GM12878 (cell line): Measurements from ENCODE around the gene TMEM72. TPM values are rescaled to one million over a fixed set of nuclear protein-coding genes. Genes with fewer than 3 reads are reported as not detected.

ENCODE experiments used
- ATAC-seq: fragments of 200-7000 bp; cut with Tn5 transposase; 3 replicates; pipeline ENCODE4 v1.9.1; 2020; ENCODE audit warnings: mild to moderate bottlenecking, moderate library complexity
- BruUV-seq: library from RNA; stranded (reverse); fragments of 400-500 nt; replicated peaks from 2 replicates; lab custom pipeline; 2021; lab: Mats Ljungman, UMichigan
- CTCF ChIA-PET: fragments of 300-600 bp; sonication (Branson Sonifier 250); formaldehyde crosslinking; extraction: SDS; loops from one replicate; lab custom pipeline; 2021; ENCODE audit warnings: inconsistent platforms; lab: Yijun Ruan, JAX
- POLR2A ChIA-PET: fragments of 350-600 bp; formaldehyde crosslinking; extraction: SDS; loops from one replicate; lab custom pipeline; 2021; ENCODE audit warnings: inconsistent platforms; lab: Charles Lee
- RAD21 ChIA-PET: fragments of 300-600 bp; sonication (Branson Sonifier 250); formaldehyde crosslinking; loops from one replicate; lab custom pipeline; 2023; ENCODE audit warnings: antibody characterized with exemption; ENCODE audit not compliant: unreplicated experiment; lab: Charles Lee
- SMC1A ChIA-PET: fragments of 300-600 bp; sonication (Branson Sonifier 250); formaldehyde crosslinking; loops from one replicate; lab custom pipeline; 2023; ENCODE audit not compliant: unreplicated experiment, uncharacterized antibody; lab: Charles Lee
- DNase-seq: peaks from one replicate; pipeline ENCODE4 v3.0.0-alpha.2; 2011; ENCODE audit warnings: low read depth, low spot score
- FAIRE-seq: peaks from 3 replicates; lab custom pipeline; 2011; peaks lifted over from hg19 to GRCh38; lab: Jason Lieb, UNC
- H2AFZ ChIP-seq: 2 replicates; pipeline ENCODE4 v1.6.0; 2011; ENCODE audit warnings: low read depth, low read length, control low read depth; ENCODE audit not compliant: control insufficient read depth
- H3K27ac ChIP-seq: 2 replicates; pipeline ENCODE4 v1.5.1; 2011; ENCODE audit warnings: control low read depth; ENCODE audit not compliant: control insufficient read depth, insufficient read depth
- H3K27me3 ChIP-seq, 2 experiments: replicated peaks in 1 of 2; 2 replicates each; pipeline versions ENCODE4 v1.6.0 to v1.6.1; 2011; ENCODE audit warnings: low read length in 1 of 2; ENCODE audit not compliant: control insufficient read depth in 2 of 2, insufficient read depth in 2 of 2
- H3K36me3 ChIP-seq, 2 experiments: 2 replicates each; pipeline ENCODE4 v1.5.1; 2011; ENCODE audit warnings: low read length in 1 of 2; ENCODE audit not compliant: control insufficient read depth in 2 of 2, insufficient read depth in 2 of 2
- H3K4me1 ChIP-seq: 2 replicates; pipeline ENCODE4 v1.6.1; 2011; ENCODE audit warnings: mild to moderate bottlenecking, low read length, moderate library complexity, mixed read lengths; ENCODE audit not compliant: control insufficient read depth, insufficient read depth
- H3K4me2 ChIP-seq: 2 replicates; pipeline ENCODE4 v1.6.0; 2011; ENCODE audit warnings: control low read depth; ENCODE audit not compliant: control insufficient read depth, insufficient read depth
- H3K4me3 ChIP-seq: fragments of 200-600 bp; sonication (generic); 2 replicates; pipeline ENCODE4 v1.5.1; 2016
- H3K79me2 ChIP-seq: 2 replicates; pipeline ENCODE4 v1.6.0; 2011; ENCODE audit warnings: low read length; ENCODE audit not compliant: control insufficient read depth, insufficient read depth
- H3K9ac ChIP-seq: 2 replicates; pipeline ENCODE4 v1.8.0; 2011; ENCODE audit warnings: low read length, control low read depth, mixed read lengths; ENCODE audit not compliant: control insufficient read depth, insufficient read depth
- H3K9me3 ChIP-seq: replicated peaks from 3 replicates; pipeline ENCODE4 v1.5.1; 2011; ENCODE audit warnings: mild to moderate bottlenecking, low read length; ENCODE audit not compliant: control insufficient read depth, insufficient read depth
- H4K20me1 ChIP-seq: 2 replicates; pipeline ENCODE4 v1.6.0; 2011; ENCODE audit not compliant: control insufficient read depth, insufficient read depth
- BHLHE40 ChIP-seq, 2 experiments: fragments of 450-650 bp in 1 of 2; IDR thresholded peaks; 2 replicates each; pipeline ENCODE4 v1.6.1; 2011 to 2017; ENCODE audit warnings: low read depth in 2 of 2, borderline replicate concordance in 1 of 2, improper control_type of control experiment in 1 of 2, low read length in 1 of 2, mild to moderate bottlenecking in 1 of 2
- POU2F2 ChIP-seq: IDR thresholded peaks from 3 replicates; pipeline ENCODE4 v1.6.1; 2011; ENCODE audit warnings: low read depth, mild to moderate bottlenecking, low read length, borderline replicate concordance
- SP1 ChIP-seq: IDR thresholded peaks from one replicate; pipeline ENCODE4 v1.6.1; 2011; ENCODE audit warnings: low read depth, low read length
- WGBS: methylation state at CpG from one replicate; pipeline ENCODE4 v1.1.6; 2016; ENCODE audit warnings: low lambda C conversion rate; ENCODE audit not compliant: insufficient replicate concordance, insufficient coverage; ENCODE audit errors: missing lambda C conversion rate; 5-methylcytosine and 5-hydroxymethylcytosine counted together
- in situ Hi-C: fragments of 300-500 bp; cut with MboI; formaldehyde crosslinking; loops from 9 replicates; pipeline ENCODE4 v1.14.3; 2018; ENCODE audit warnings: mixed read lengths
- intact Hi-C: fragments of 100-400 bp; cut with micrococcal nuclease; formaldehyde crosslinking; loops from one replicate; pipeline ENCODE4 v1.14.2; 2022; ENCODE audit not compliant: unreplicated experiment
- polyA plus RNA-seq, 11 experiments: library from polyadenylated mRNA; depleted of rRNA in 4 of 11; unstranded in 6 of 11; stranded (reverse) in 5 of 11; fragments of >200 nt; fragmentation: Nextera tagmentation in 4 of 11; fragmentation: Illumina TruSeq in 1 of 11; extraction: Ambion mirVana in 4 of 11; extraction: Trizol in 1 of 11; gene quantifications; 1 replicate in 1 of 11; 2 replicates in 10 of 11; pipeline versions ENCODE4 v1.2.1 to v1.2.3, GENCODE V29; 2011 to 2016; ENCODE audit warnings: inconsistent platforms in 2 of 11, missing spikeins in 2 of 11, low read depth in 1 of 11
- total RNA-seq, 4 experiments: library from RNA; depleted of rRNA in 3 of 4; stranded (reverse); fragments of >200 nt in 3 of 4; fragmentation: Illumina TruSeq in 1 of 4; extraction: Trizol in 1 of 4; gene quantifications; 2 replicates each; pipeline versions ENCODE4 v1.2.1 to v1.2.3, GENCODE V29; 2013 to 2021

TMEM72 gene
- total and polyA plus RNA-seq, 10 of the 15 experiments (the other 5 are each of a cell fraction or from before 2014, with no cell fraction given): 0.12 TPM; not detected in 9

DNA sequence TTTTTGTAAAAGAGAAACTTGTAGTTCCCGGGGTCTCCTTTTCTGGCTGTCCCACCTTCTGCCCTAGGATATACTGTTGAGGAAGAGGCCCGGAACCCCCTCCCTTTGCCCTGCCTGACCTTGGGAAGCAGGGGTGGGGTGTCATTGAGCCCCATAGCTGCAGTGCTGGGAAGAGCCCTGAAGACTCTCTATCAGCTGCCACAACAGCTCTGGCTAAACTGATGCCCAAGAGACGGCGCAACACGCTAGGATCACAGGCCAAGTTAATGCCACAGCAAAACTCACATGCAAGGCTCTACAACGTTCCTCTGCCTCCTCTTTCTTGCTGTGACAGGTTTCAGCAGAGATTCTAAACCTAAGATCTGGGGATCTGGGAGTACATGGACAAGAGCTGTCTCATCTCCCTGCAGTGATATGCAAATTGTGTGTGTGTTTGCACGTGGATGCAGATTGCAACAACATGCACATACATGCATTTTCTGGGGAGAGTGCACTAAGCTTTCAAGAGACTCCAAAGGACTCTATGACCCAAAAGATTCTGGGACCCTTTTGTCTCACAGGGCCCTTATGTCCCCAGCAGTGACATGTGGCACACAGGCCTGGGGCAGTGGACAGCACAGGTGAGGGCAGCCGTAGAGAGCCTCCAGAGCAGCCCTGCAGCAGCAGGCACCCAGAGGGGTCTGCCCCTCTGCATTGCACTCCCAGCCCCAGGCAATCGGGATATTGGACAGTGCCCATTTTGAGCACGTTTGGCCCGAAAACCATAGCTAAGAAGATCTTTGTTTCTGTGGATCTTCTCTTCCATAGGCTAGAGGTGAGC is 51.0 kb downstream of the TMEM72 start:
- CTCF ChIA-PET: interaction anchor here (1.1 to 9.1 kb wide), 8 partner anchors 11 to 28 kb away, joined by 3 to 116 read pairs (median 4); partner anchors contain the start of gene DEPP1

More for the DNA sequence above, 51.0 kb downstream of the TMEM72 start:
- POLR2A ChIA-PET: interaction anchor here (1.8 to 14.0 kb wide), 4 partner anchors 9 to 17 kb away, joined by 7 to 174 read pairs (median 59); partner anchors contain the start of gene DEPP1
- no peak overlapping the region for H2AFZ ChIP-seq
- H3K4me3 ChIP-seq: peak overlapping the region; percentile 1; the same call in 1 of the 2 replicates
- H3K27ac ChIP-seq: peak overlapping the region; percentile 85
- no peaks in the 10 kb centered on the region for H3K9me3 ChIP-seq
- no peaks in the 10 kb centered on the region for H4K20me1 ChIP-seq
- peaks cover 47% of the 10 kb centered on the region for H3K79me2 ChIP-seq
- WGBS: 90% methylated on average over 11 of the region's 11 CpGs
- H3K4me1 ChIP-seq: peaks cover 70% of the 10 kb centered on the region
- DNase-seq (no peak), ATAC-seq (no peak), FAIRE-seq (no peak)
- BruUV-seq: no TSS peak
- peak overlapping the region; percentile 62; the same call in 1 of the 2 replicates for H3K9ac ChIP-seq
- no peaks in the 10 kb centered on the region for H3K27me3 ChIP-seq
- in situ Hi-C loops (loop anchor here (10.0 to 25.0 kb wide), 2 partner anchors 1557 to 1800 kb away; partner anchors contain the start of gene HNRNPF), intact Hi-C loops (loop anchor here (10.0 kb wide), 2 partner anchors 413 to 1817 kb away; partner anchors contain the start of gene ALOX5)
- H3K36me3 ChIP-seq: no peaks in the 10 kb centered on the region
- SMC1A ChIA-PET: interaction anchor here (0.7 to 9.3 kb wide), 11 partner anchors 9 to 46 kb away, joined by 3 to 147 read pairs (median 8); partner anchors contain the start of gene DEPP1
- TF ChIP-seq SP1: no peak
- peak; percentile 54; the same call in 1 of the 3 replicates for TF ChIP-seq POU2F2
- TF ChIP-seq BHLHE40 (IDR thresholded peaks at IDR 0.05; ENCODE audit: borderline replicate concordance in 1 of 2, low read depth in 2 of 2, low read length in 1 of 2): peak; percentile 66 to 76; a peak in 3 of 4 replicates
- peak overlapping the region; percentile 82 for H3K4me2 ChIP-seq
- RAD21 ChIA-PET: interaction anchor here (0.9 to 9.2 kb wide), 7 partner anchors 10 to 38 kb away, joined by 3 to 124 read pairs (median 38); partner anchors contain the start of genes DEPP1 and ZNF22
